ENCODE measurements around the gene TMPRSS13.

The TMPRSS13 gene

GRCh38 chr11:117859061-117859460 lies 70.1 kb downstream of the TMPRSS13 start:
- POLR2A ChIA-PET: no interaction called here
- H3K4me1 ChIP-seq (ENCODE audit: control insufficient read depth, insufficient read depth, low read length): peaks cover 4% of the 10 kb centered on the region
- H3K4me3 ChIP-seq (ENCODE audit: low read depth, low read length): no peak overlapping the region
- CTCF ChIA-PET: no interaction called here
- H3K36me3 ChIP-seq (ENCODE audit: control insufficient read depth in 2 of 2, insufficient read depth in 1 of 2, low read length in 2 of 2): no peaks in the 10 kb centered on the region
- H3K9me3 ChIP-seq (ENCODE audit: control insufficient read depth, insufficient read depth, low read depth, low read length): no peaks in the 10 kb centered on the region
- TF ChIP-seq ZNF112 (tag by site-specific recombination; IDR thresholded peaks at IDR 0.05) (no peak), ZBTB48 (tag by site-specific recombination; IDR thresholded peaks at IDR 0.05) (no peak), ZNF391 (tag by site-specific recombination; IDR thresholded peaks at IDR 0.05; ENCODE audit: borderline replicate concordance, low read depth) (no peak), ZNF521 (tag by site-specific recombination; IDR thresholded peaks at IDR 0.05) (no peak)
- H3K27ac ChIP-seq (ENCODE audit: extremely low read depth, low read depth, low read length): no peak overlapping the region

DNA sequence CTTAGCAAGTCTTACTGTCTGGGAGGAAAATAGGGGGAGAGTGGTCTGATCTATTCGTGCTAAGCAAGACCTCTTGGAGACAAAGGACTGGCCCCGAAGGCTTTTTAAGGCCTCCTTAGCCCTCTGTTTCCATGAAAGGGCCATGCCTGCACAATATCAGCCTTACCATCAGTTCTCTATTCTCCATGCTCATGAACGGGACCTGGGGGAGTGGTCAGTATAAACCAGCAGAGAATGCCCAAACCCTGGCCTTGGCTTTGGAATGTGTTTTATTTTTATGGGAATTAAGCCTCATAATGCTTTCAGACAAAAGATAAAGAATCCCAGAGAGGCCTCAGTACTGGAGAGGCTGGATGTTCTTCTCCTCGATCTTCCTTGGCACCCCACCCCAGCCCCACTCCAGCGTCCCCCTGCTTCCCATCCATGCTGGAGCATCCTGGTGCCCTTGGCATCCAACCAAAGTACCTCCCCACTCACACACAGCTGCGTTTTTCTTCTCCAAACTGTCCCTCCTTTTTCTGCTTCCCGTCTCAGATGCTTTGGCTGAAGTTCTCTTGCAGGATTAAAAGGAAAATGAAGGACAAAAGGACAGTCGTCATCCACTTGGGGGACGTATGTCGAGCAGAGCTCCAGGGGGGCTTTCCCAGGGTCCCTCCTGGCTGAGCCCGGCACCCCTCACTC lies 71.3 kb downstream of the TMPRSS13 start:
- Histone ChIP-seq H3K4me1 (ENCODE audit: control insufficient read depth, insufficient read depth, low read length) (peaks cover 4% of the 10 kb centered on the region), H3K4me3 (ENCODE audit: low read depth, low read length) (no peak overlapping the region), H3K36me3 (ENCODE audit: control insufficient read depth in 2 of 2, insufficient read depth in 1 of 2, low read length in 2 of 2) (no peaks in the 10 kb centered on the region), H3K27ac (ENCODE audit: extremely low read depth, low read depth, low read length) (no peak overlapping the region), H3K9me3 (ENCODE audit: control insufficient read depth, insufficient read depth, low read depth, low read length) (no peaks in the 10 kb centered on the region)
- CTCF ChIA-PET: interaction anchor here (1.0 kb wide), 1 partner anchor 89 kb away, joined by 4 read pairs; no protein-coding TSS in a partner anchor
- TF ChIP-seq ZNF37A (tag by site-specific recombination; IDR thresholded peaks at IDR 0.05) (no peak), ZNF777 (tag by site-specific recombination; IDR thresholded peaks at IDR 0.05; ENCODE audit: borderline replicate concordance) (no peak), INSM2 (tag by site-specific recombination; IDR thresholded peaks at IDR 0.05) (no peak), ZNF302 (tag by site-specific recombination; IDR thresholded peaks at IDR 0.05; ENCODE audit: low read depth) (no peak), ZNF121 (tag by site-specific recombination; IDR thresholded peaks at IDR 0.05) (no peak), PBX3 (CRISPR knock-in tag; IDR thresholded peaks at IDR 0.05) (no peak), ZNF596 (tag by site-specific recombination; IDR thresholded peaks at IDR 0.05) (no peak), ZNF391 (tag by site-specific recombination; IDR thresholded peaks at IDR 0.05; ENCODE audit: borderline replicate concordance, low read depth) (no peak), SP3 (tag by site-specific recombination; IDR thresholded peaks at IDR 0.05) (no peak), ZFP69B (tag by site-specific recombination; IDR thresholded peaks at IDR 0.05) (no peak)
- POLR2A ChIA-PET: no interaction called here

DNA sequence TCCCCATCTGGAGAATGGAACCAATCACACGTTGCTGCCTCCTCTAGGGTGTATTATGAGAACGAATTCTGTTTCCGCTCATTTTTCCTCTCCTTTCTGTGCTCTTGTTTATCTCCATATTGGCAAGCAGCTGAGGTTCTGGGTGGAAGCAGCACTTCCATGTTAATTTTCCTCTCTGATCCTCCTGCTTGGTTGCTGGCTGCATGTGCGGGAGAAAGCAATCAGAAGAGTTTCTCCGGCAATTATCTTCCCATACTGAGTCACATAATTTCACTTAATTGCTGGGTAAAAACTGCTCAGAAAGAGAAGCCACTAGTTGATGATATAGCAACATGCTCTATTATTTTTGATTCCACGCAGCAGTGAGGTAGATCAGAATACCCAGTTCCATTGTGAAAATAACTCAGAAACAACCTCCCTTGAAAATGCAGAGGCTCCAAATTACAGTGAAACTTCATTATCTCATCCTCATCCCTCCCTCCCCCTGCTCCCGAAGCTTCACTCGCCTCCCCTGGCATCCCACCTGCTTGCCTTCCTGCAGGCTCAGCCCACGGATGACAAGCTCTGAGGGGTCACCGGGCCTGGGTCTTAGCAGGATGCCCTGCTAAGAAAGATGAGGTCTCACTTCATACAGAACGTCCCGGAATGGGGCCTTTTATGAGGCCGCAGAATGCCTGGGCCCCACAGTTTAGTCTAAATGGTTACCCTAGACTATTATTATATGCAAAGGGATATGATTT lies 73.1 kb downstream of the TMPRSS13 start:
- no peak overlapping the region for H3K4me3 ChIP-seq (ENCODE audit: low read depth, low read length)
- H3K4me1 ChIP-seq (ENCODE audit: control insufficient read depth, insufficient read depth, low read length): no peaks in the 10 kb centered on the region
- POLR2A ChIA-PET: no interaction called here
- CTCF ChIA-PET: interaction anchor here (0.6 to 3.3 kb wide), 2 partner anchors 12 to 47 kb away, joined by 3 to 18 read pairs; no protein-coding TSS in a partner anchor
- H3K9me3 ChIP-seq (ENCODE audit: control insufficient read depth, insufficient read depth, low read depth, low read length): no peaks in the 10 kb centered on the region
- no peaks in the 10 kb centered on the region for H3K36me3 ChIP-seq (ENCODE audit: control insufficient read depth in 2 of 2, insufficient read depth in 1 of 2, low read length in 2 of 2)
- H3K27ac ChIP-seq (ENCODE audit: extremely low read depth, low read depth, low read length): no peak overlapping the region
- TF ChIP-seq YY2 (tag by site-specific recombination; IDR thresholded peaks at IDR 0.05) (no peak), IKZF3 (tag by site-specific recombination; IDR thresholded peaks at IDR 0.05) (no peak), ZBTB26 (tag by site-specific recombination; optimal IDR thresholded peaks at IDR 0.05) (no peak), ZNF510 (tag by site-specific recombination; IDR thresholded peaks at IDR 0.05; ENCODE audit: insufficient replicate concordance) (no peak), ZNF777 (tag by site-specific recombination; IDR thresholded peaks at IDR 0.05; ENCODE audit: borderline replicate concordance) (no peak), PRDM4 (tag by site-specific recombination; IDR thresholded peaks at IDR 0.05) (no peak), ZFP37 (tag by site-specific recombination; IDR thresholded peaks at IDR 0.05) (no peak), ZNF335 (tag by site-specific recombination; conservative IDR thresholded peaks at IDR 0.05) (no peak), SP3 (tag by site-specific recombination; IDR thresholded peaks at IDR 0.05) (no peak)
- TF ChIP-seq, protein P1, sequence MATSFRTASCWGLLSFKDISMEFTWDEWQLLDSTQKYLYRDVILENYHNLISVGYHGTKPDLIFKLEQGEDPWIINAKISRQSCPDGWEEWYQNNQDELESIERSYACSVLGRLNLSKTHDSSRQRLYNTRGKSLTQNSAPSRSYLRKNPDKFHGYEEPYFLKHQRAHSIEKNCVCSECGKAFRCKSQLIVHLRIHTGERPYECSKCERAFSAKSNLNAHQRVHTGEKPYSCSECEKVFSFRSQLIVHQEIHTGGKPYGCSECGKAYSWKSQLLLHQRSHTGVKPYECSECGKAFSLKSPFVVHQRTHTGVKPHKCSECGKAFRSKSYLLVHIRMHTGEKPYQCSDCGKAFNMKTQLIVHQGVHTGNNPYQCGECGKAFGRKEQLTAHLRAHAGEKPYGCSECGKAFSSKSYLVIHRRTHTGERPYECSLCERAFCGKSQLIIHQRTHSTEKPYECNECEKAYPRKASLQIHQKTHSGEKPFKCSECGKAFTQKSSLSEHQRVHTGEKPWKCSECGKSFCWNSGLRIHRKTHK (tag by site-specific recombination; IDR thresholded peaks at IDR 0.05): no peak

All from HEK293 (cell line).